ENCODE data around the gene PDZD4. TPM values are rescaled to one million over a fixed set of nuclear protein-coding genes. Genes with fewer than 3 reads are reported as not detected.
A peak's percentile ranks its signal among the peaks of the same experiment; 100 is the strongest.

The PDZD4 gene
- total and polyA plus RNA-seq, 9 of the 15 experiments (the other 6 are each of a cell fraction or from before 2014, with no cell fraction given), result 0.05 to 0.38 (median 0.07) TPM; not detected in 5

DNA sequence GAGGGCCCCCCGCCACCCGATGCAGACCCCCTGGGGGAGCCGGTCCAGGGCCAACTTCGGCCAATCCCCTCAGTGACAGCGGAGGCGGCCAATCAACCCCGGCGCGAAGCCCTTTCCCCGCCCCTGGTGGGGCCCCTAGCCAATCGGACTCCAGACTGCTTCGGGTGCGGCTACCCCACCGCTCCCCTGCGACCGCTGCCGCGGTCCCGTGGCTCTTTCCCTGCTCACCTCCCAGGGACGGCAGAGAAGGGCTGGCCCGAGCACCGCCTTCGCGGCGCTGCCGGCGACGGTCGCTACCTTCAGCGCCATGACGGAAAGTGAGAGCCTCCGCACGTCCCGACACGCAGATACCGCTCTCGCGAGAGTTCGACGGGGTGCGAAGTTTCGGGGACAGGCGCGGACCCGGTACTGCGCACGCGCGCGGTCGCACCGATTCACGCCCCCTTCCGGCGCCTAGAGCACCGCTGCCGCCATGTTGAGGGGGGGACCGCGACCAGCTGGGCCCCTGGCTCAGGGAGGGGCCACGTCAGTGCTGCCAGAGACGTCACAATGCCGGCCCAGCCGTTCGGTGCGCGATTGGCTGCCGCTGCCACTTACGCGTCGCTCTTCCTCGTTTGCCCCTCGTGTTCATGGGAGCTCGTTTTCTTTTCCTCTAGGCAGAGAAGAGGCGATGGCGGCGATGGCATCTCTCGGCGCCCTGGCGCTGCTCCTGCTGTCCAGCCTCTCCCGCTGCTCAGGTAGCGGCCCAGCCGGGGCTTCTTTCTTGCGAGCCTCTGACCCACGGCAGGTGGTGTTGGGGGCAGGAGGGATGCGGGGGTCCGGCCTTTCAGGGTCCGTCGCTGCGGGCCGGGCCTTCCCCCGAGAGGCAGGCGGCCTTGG lies 36.1 kb downstream of the PDZD4 start, which contains the start of the genes IDH3G and SSR4 (continued):
- TF ChIP-seq, protein P1, sequence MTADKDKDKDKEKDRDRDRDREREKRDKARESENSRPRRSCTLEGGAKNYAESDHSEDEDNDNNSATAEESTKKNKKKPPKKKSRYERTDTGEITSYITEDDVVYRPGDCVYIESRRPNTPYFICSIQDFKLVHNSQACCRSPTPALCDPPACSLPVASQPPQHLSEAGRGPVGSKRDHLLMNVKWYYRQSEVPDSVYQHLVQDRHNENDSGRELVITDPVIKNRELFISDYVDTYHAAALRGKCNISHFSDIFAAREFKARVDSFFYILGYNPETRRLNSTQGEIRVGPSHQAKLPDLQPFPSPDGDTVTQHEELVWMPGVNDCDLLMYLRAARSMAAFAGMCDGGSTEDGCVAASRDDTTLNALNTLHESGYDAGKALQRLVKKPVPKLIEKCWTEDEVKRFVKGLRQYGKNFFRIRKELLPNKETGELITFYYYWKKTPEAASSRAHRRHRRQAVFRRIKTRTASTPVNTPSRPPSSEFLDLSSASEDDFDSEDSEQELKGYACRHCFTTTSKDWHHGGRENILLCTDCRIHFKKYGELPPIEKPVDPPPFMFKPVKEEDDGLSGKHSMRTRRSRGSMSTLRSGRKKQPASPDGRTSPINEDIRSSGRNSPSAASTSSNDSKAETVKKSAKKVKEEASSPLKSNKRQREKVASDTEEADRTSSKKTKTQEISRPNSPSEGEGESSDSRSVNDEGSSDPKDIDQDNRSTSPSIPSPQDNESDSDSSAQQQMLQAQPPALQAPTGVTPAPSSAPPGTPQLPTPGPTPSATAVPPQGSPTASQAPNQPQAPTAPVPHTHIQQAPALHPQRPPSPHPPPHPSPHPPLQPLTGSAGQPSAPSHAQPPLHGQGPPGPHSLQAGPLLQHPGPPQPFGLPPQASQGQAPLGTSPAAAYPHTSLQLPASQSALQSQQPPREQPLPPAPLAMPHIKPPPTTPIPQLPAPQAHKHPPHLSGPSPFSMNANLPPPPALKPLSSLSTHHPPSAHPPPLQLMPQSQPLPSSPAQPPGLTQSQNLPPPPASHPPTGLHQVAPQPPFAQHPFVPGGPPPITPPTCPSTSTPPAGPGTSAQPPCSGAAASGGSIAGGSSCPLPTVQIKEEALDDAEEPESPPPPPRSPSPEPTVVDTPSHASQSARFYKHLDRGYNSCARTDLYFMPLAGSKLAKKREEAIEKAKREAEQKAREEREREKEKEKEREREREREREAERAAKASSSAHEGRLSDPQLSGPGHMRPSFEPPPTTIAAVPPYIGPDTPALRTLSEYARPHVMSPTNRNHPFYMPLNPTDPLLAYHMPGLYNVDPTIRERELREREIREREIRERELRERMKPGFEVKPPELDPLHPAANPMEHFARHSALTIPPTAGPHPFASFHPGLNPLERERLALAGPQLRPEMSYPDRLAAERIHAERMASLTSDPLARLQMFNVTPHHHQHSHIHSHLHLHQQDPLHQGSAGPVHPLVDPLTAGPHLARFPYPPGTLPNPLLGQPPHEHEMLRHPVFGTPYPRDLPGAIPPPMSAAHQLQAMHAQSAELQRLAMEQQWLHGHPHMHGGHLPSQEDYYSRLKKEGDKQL (CRISPR knock-in tag; IDR thresholded peaks at IDR 0.05; ENCODE audit: borderline replicate concordance), result no peak
- TF ChIP-seq RB1 (IDR thresholded peaks at IDR 0.05; ENCODE audit: low read depth), result peak; percentile 82
- TF ChIP-seq ATF1 (CRISPR knock-in tag; IDR thresholded peaks at IDR 0.05), result peak; percentile 62
- TF ChIP-seq ATF1 (tag; IDR thresholded peaks at IDR 0.05), result peak; percentile 96
- TF ChIP-seq BRD4 (IDR thresholded peaks at IDR 0.05), result peak; percentile 53; the same call in 1 of the 2 replicates
- TF ChIP-seq MAZ (CRISPR knock-in tag; conservative IDR thresholded peaks at IDR 0.05 in 1 of 2, IDR thresholded peaks at IDR 0.05 in 1 of 2), result peak; percentile 80 to 94
- no peak for TF ChIP-seq ZEB2 (IDR thresholded peaks at IDR 0.05)
- no peak for TF ChIP-seq ZNF140 (CRISPR knock-in tag; IDR thresholded peaks at IDR 0.05)
- TF ChIP-seq, protein P2, sequence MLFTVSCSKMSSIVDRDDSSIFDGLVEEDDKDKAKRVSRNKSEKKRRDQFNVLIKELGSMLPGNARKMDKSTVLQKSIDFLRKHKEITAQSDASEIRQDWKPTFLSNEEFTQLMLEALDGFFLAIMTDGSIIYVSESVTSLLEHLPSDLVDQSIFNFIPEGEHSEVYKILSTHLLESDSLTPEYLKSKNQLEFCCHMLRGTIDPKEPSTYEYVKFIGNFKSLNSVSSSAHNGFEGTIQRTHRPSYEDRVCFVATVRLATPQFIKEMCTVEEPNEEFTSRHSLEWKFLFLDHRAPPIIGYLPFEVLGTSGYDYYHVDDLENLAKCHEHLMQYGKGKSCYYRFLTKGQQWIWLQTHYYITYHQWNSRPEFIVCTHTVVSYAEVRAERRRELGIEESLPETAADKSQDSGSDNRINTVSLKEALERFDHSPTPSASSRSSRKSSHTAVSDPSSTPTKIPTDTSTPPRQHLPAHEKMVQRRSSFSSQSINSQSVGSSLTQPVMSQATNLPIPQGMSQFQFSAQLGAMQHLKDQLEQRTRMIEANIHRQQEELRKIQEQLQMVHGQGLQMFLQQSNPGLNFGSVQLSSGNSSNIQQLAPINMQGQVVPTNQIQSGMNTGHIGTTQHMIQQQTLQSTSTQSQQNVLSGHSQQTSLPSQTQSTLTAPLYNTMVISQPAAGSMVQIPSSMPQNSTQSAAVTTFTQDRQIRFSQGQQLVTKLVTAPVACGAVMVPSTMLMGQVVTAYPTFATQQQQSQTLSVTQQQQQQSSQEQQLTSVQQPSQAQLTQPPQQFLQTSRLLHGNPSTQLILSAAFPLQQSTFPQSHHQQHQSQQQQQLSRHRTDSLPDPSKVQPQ (CRISPR knock-in tag; IDR thresholded peaks at IDR 0.05; ENCODE audit: borderline replicate concordance), result no peak
- TF ChIP-seq MYBL2 (IDR thresholded peaks at IDR 0.05; ENCODE audit: low read depth), result no peak
- no peak for TF ChIP-seq MYBL2 (CRISPR knock-in tag; IDR thresholded peaks at IDR 0.05; ENCODE audit: borderline replicate concordance)
- no peak for TF ChIP-seq XRCC4 (IDR thresholded peaks at IDR 0.05; ENCODE audit: extremely low read depth, insufficient read depth, insufficient read length)
- TF ChIP-seq, protein P3, sequence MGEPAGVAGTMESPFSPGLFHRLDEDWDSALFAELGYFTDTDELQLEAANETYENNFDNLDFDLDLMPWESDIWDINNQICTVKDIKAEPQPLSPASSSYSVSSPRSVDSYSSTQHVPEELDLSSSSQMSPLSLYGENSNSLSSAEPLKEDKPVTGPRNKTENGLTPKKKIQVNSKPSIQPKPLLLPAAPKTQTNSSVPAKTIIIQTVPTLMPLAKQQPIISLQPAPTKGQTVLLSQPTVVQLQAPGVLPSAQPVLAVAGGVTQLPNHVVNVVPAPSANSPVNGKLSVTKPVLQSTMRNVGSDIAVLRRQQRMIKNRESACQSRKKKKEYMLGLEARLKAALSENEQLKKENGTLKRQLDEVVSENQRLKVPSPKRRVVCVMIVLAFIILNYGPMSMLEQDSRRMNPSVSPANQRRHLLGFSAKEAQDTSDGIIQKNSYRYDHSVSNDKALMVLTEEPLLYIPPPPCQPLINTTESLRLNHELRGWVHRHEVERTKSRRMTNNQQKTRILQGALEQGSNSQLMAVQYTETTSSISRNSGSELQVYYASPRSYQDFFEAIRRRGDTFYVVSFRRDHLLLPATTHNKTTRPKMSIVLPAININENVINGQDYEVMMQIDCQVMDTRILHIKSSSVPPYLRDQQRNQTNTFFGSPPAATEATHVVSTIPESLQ (CRISPR knock-in tag; IDR thresholded peaks at IDR 0.05), result peak; percentile 59; the same call in 1 of the 2 replicates
- no peak for TF ChIP-seq ILF3 (IDR thresholded peaks at IDR 0.05; ENCODE audit: borderline replicate concordance)
- TF ChIP-seq POLR2B (IDR thresholded peaks at IDR 0.05; ENCODE audit: low read depth, partially characterized antibody), result peak; percentile 60
- TF ChIP-seq FOS (IDR thresholded peaks at IDR 0.05; ENCODE audit: extremely low read depth, insufficient read length), result peak; percentile 76

Measured in K562 (cell line).